B cell (primary cell): ENCODE measurements around the gene RNASE7. TPM values are rescaled to one million over a fixed set of nuclear protein-coding genes. Genes with fewer than 3 reads are reported as not detected.

Source experiments
- ATAC-seq: fragments of 200-7000 bp; cut with Tn5 transposase; one replicate; pipeline ENCODE4 v1.10.0; 2021; ENCODE audit warnings: low read depth, mild to moderate bottlenecking, moderate number of reproducible peaks, moderate library complexity
- CTCF ChIA-PET: fragments of 350-600 bp; sonication (Branson Sonifier 250); formaldehyde crosslinking; loops from one replicate; lab custom pipeline; 2021; ENCODE audit warnings: antibody characterized with exemption, inconsistent platforms; lab: Charles Lee
- POLR2A ChIA-PET: fragments of 350-600 bp; sonication (Branson Sonifier 250); formaldehyde crosslinking; loops from one replicate; lab custom pipeline; 2021; ENCODE audit warnings: antibody characterized with exemption; lab: Charles Lee
- DNase-seq: peaks from one replicate; pipeline ENCODE4 v3.0.0; 2013
- H2AFZ ChIP-seq: 2 replicates; pipeline ENCODE4 v1.6.1; 2012; ENCODE audit warnings: mild to moderate bottlenecking, low read depth, low read length; ENCODE audit not compliant: insufficient read depth, poor library complexity, severe bottlenecking
- H3K27ac ChIP-seq, 2 donors: 1 replicate in 1 of 2; 2 replicates in 1 of 2; pipeline ENCODE4 v1.5.1; 2012 to 2013; ENCODE audit warnings: low read length in 2 of 2, mild to moderate bottlenecking in 2 of 2, moderate library complexity in 1 of 2
- H3K27me3 ChIP-seq, 4 experiments: fragments of 200-600 bp in 1 of 4; sonication (generic) in 1 of 4; replicated peaks in 1 of 4; 1 replicate in 2 of 4; 2 replicates in 2 of 4; pipeline versions ENCODE4 v1.6.1 to v1.7.0; 2013 to 2016; ENCODE audit warnings: low read length in 3 of 4, mild to moderate bottlenecking in 2 of 4, mixed read lengths in 1 of 4, moderate library complexity in 1 of 4; ENCODE audit not compliant: insufficient read depth in 4 of 4, control insufficient read depth in 3 of 4; ENCODE audit errors: control extremely low read depth in 1 of 4
- H3K36me3 ChIP-seq, 2 experiments: replicated peaks in 1 of 2; 1 replicate in 1 of 2; 2 replicates in 1 of 2; pipeline versions ENCODE4 v1.6.1 to v1.7.1; 2013; ENCODE audit warnings: low read length in 1 of 2; ENCODE audit not compliant: insufficient read depth in 2 of 2, control insufficient read depth in 1 of 2; ENCODE audit errors: control extremely low read depth in 1 of 2, extremely low read depth in 1 of 2
- H3K4me1 ChIP-seq, 2 donors: fragments of 200-600 bp in 1 of 2; sonication (generic) in 1 of 2; 1 replicate in 1 of 2; 2 replicates in 1 of 2; pipeline versions ENCODE4 v1.5.1 to v1.6.1; 2013 to 2017; ENCODE audit warnings: low read length in 2 of 2; ENCODE audit not compliant: control insufficient read depth in 2 of 2, insufficient read depth in 2 of 2
- H3K4me2 ChIP-seq: replicated peaks from 2 replicates; pipeline ENCODE3; 2012; ENCODE audit warnings: mild to moderate bottlenecking, low read depth, low read length; ENCODE audit not compliant: poor library complexity, severe bottlenecking
- H3K4me3 ChIP-seq, 5 experiments: fragments of 200-600 bp in 1 of 5; sonication (generic) in 1 of 5; 1 replicate in 3 of 5; 2 replicates in 2 of 5; pipeline versions ENCODE4 v1.5.1 to v1.7.0; 2011 to 2016; ENCODE audit warnings: low read length in 4 of 5, mild to moderate bottlenecking in 4 of 5, low read depth in 2 of 5, control low read depth in 1 of 5, moderate library complexity in 1 of 5; ENCODE audit not compliant: insufficient read depth in 1 of 5; ENCODE audit errors: control extremely low read depth in 1 of 5, extremely low read depth in 1 of 5
- H3K79me2 ChIP-seq: fragments of 200-600 bp; sonication (generic); one replicate; pipeline ENCODE4 v1.6.0; 2016; ENCODE audit warnings: low read length; ENCODE audit not compliant: control insufficient read depth, insufficient read depth
- H3K9ac ChIP-seq: fragments of 200-600 bp; sonication (generic); 2 replicates; pipeline ENCODE4 v1.6.1; 2017; ENCODE audit warnings: mild to moderate bottlenecking, low read length, moderate library complexity
- H3K9me3 ChIP-seq, 3 donors: one replicate each; pipeline versions ENCODE4 v1.6.1 to v1.7.1; 2013; ENCODE audit warnings: low read length in 2 of 3; ENCODE audit not compliant: control insufficient read depth in 2 of 3, insufficient read depth in 1 of 3; ENCODE audit errors: control extremely low read depth in 1 of 3
- H4K20me1 ChIP-seq: 2 replicates; pipeline ENCODE4 v1.6.0; 2012; ENCODE audit warnings: mild to moderate bottlenecking, low read length; ENCODE audit not compliant: insufficient read depth, control insufficient read depth, poor library complexity, severe bottlenecking
- H3K27ac Mint-ChIP-seq: one replicate; pipeline ENCODE4 v1.8.0; 2021; ENCODE audit warnings: mixed read lengths
- H3K27me3 Mint-ChIP-seq: one replicate; pipeline ENCODE4 v1.8.0; 2021; ENCODE audit warnings: mixed read lengths
- H3K4me1 Mint-ChIP-seq: one replicate; pipeline ENCODE4 v1.8.0; 2021; ENCODE audit warnings: mixed read lengths
- H3K4me3 Mint-ChIP-seq: one replicate; pipeline ENCODE4 v1.8.0; 2021; ENCODE audit warnings: mixed read lengths
- H3K9me3 Mint-ChIP-seq: one replicate; pipeline ENCODE4 v1.8.0; 2022; ENCODE audit warnings: mixed read lengths; ENCODE audit not compliant: insufficient read depth
- CTCF ChIP-seq: fragments of 200-600 bp; IDR thresholded peaks from one replicate; pipeline ENCODE4 v1.8.0; 2022; ENCODE audit warnings: antibody characterized with exemption, mild to moderate bottlenecking
- EZH2 ChIP-seq: IDR thresholded peaks from 2 replicates; pipeline ENCODE4 v1.6.1; 2012; ENCODE audit warnings: borderline replicate concordance, low read depth, mild to moderate bottlenecking, moderate library complexity, low read length; ENCODE audit not compliant: insufficient read depth, poor library complexity, severe bottlenecking
- WGBS: methylation state at CpG from one replicate; pipeline ENCODE4 v1.1.5; 2013; ENCODE audit warnings: missing lambda C conversion rate; ENCODE audit not compliant: insufficient coverage; 5-methylcytosine and 5-hydroxymethylcytosine counted together
- intact Hi-C: fragments of 100-400 bp; cut with micrococcal nuclease; formaldehyde crosslinking; loops from one replicate; pipeline ENCODE4 v1.10.0; 2022
- polyA plus RNA-seq: library from polyadenylated mRNA; depleted of rRNA; stranded (reverse); fragments of >200 nt; gene quantifications from 2 replicates; pipeline ENCODE4 v1.2.3, GENCODE V29; 2012
- total RNA-seq, 2 donors: library from RNA; stranded (reverse); fragments of 120-200 nt in 1 of 2; gene quantifications; 1 replicate in 1 of 2; 2 replicates in 1 of 2; pipeline versions ENCODE4 v1.2.3 to v1.2.4, GENCODE V29; 2013 to 2022

Gene RNASE7
- total and polyA plus RNA-seq, 2 donors (not counting 1 experiment from before 2014, with no cell fraction given) = not detected

- Mint-ChIP-seq H3K27ac (no peak overlapping the region), H3K4me3 (no peak overlapping the region), H3K27me3 (peaks cover 28% of the 10 kb centered on the region), H3K4me1 (peaks cover under 1% of the 10 kb centered on the region), H3K9me3 (no peaks in the 10 kb centered on the region)
- H3K27ac ChIP-seq = no peak overlapping the region
- no peak overlapping the region for H3K9ac ChIP-seq
- DNase-seq (no peak), ATAC-seq (no peak)
- H4K20me1 ChIP-seq = no peaks in the 10 kb centered on the region
- intact Hi-C loops = no loop called here
- H3K4me2 ChIP-seq = no peak overlapping the region
- TF ChIP-seq CTCF (no peak), EZH2 (no peak)
- CTCF ChIA-PET = interaction anchor here (0.9 to 15.1 kb wide), 11 partner anchors 13 to 88 kb away, joined by 3 to 348 read pairs (median 47); partner anchors contain the start of genes ARHGEF40, RNASE13, RNASE7 and SLC39A2
- POLR2A ChIA-PET = no interaction called here
- H3K36me3 ChIP-seq = no peaks in the 10 kb centered on the region
- H3K4me3 ChIP-seq = no peak overlapping the region
- no peaks in the 10 kb centered on the region for H3K9me3 ChIP-seq
- WGBS = 84% methylated on average over 20 of the region's 28 CpGs
- H3K79me2 ChIP-seq = no peaks in the 10 kb centered on the region
- H2AFZ ChIP-seq = no peak overlapping the region
- no peaks in the 10 kb centered on the region for H3K4me1 ChIP-seq
- peaks cover 0 to 9% (median 3%) of the 10 kb centered on the region in 4 experiments for H3K27me3 ChIP-seq
Observed at GRCh38 chr14:21017528-21018245, 24.5 kb upstream of the RNASE7 start.

- H3K4me3 ChIP-seq = no peak overlapping the region
- Mint-ChIP-seq H3K27ac (no peak overlapping the region), H3K9me3 (no peaks in the 10 kb centered on the region), H3K4me3 (no peak overlapping the region), H3K4me1 (peaks cover 5% of the 10 kb centered on the region), H3K27me3 (peaks cover 29% of the 10 kb centered on the region)
- H4K20me1 ChIP-seq = no peaks in the 10 kb centered on the region
- H3K27me3 ChIP-seq = peaks cover 0 to 15% (median 6%) of the 10 kb centered on the region in 4 experiments
- no peaks in the 10 kb centered on the region for H3K4me1 ChIP-seq
- intact Hi-C loops = no loop called here
- H3K4me2 ChIP-seq = no peak overlapping the region
- no peak overlapping the region for H3K9ac ChIP-seq
- POLR2A ChIA-PET = no interaction called here
- ATAC-seq (no peak), DNase-seq (no peak)
- H3K9me3 ChIP-seq = no peaks in the 10 kb centered on the region
- no peak overlapping the region for H2AFZ ChIP-seq
- TF ChIP-seq EZH2 (no peak), CTCF (no peak)
- CTCF ChIA-PET = interaction anchor here (0.9 to 15.1 kb wide), 10 partner anchors 16 to 87 kb away, joined by 3 to 348 read pairs (median 48); partner anchors contain the start of genes ARHGEF40, RNASE13, RNASE7 and TMEM253
- no peak overlapping the region for H3K27ac ChIP-seq
- no peaks in the 10 kb centered on the region for H3K79me2 ChIP-seq
- no peaks in the 10 kb centered on the region for H3K36me3 ChIP-seq
- WGBS = 100% methylated on average over 4 of the region's 7 CpGs
Observed at GRCh38 chr14:21018286-21018685, 23.9 kb upstream of the RNASE7 start.
